HG03108 (cell line): ENCODE data around the gene ITPR1.

ENCODE experiments used
- ATAC-seq: cut with Tn5 transposase; IDR thresholded peaks from one replicate; pipeline ENCODE4 v1.9.1; 2021; ENCODE audit warnings: moderate library complexity; ENCODE audit not compliant: unreplicated experiment

The ITPR1 gene

GRCh38 chr3:4564928-4565586 lies 71.9 kb downstream of the ITPR1 start:
- no peak for ATAC-seq

- ATAC-seq: no peak
Observed at GRCh38 chr3:4565809-4566501, 72.8 kb downstream of the ITPR1 start.

DNA sequence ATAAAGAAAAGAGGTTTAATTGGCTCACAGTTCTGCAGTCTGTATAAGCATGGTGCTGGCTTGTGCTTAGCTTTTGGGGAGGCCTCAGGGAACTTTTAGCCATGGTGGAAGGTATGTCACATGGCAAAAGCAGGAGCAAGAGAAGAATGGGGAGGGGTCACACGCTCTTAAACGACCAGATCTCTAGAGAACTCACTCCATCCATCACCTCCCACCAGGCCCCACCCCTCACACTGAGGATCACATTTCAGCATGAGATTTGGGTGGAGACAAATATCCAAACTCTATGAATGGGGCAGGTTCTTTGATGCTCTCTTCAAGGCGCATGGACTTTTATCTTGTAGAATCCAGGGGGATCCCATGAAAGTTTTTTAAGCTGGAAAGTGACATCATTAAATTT lies 75.7 kb downstream of the ITPR1 start:
- ATAC-seq: no peak

GRCh38 chr3:4570840-4571621 lies 77.9 kb downstream of the ITPR1 start:
- ATAC-seq: no peak

DNA sequence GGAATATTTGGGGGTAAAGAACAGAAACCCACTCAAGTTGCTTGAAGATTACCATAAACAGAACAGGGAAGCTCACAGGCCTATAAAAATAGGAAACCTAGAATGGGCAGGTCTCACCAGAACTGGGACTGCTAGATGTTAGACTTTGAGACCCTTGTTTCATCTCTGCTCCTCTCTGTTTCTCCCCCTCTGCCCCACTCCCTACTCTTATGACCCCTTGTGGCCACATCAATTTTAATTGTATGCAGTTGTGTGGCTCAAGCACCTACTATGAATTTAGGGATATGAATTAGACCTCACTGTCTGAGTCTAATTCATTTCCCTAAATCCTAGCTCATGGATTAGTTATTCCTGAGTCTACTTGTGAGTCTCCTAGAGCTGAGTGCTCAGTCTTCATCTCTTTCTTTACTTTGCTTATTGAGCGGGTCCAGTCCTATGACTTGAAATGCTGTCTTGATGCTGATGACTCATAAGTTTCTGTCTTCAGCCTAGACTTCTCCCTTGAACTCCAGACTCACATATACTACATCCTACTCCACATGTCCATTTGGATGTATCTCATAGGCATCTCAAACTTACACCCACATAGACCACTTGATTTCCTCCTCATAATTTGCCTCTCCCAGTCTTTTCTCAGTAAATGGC lies 78.7 kb downstream of the ITPR1 start:
- ATAC-seq: no peak

- no peak for ATAC-seq
Observed at GRCh38 chr3:4573153-4573552, 80.0 kb downstream of the ITPR1 start.

DNA sequence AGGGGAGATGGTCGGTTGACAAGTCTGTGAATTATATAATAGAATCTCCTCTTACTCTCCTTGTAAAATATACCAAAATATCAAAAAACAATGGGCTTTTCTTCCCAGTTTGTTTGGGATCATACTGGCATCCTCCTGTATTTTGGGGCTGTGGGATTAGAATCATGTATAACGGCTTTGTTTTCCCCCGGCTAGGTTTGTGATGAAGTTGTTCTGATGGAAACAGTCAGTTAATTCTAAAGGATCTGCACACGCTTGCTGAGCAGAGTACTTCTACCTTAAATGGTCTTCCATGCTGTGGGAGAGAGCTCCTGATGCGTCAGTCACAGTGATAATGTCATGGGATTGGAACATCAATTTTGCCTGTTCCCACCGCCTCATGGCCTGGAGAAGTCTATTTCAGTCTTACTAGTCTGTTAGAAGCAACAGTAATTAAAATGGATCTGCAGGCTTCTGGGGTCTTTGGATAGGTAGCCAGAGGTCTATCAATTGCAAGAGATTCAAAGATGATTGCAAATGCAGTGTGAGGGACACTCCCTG lies 81.3 kb downstream of the ITPR1 start:
- ATAC-seq: no peak

GRCh38 chr3:4575381-4575780 lies 82.2 kb downstream of the ITPR1 start:
- ATAC-seq: no peak

DNA sequence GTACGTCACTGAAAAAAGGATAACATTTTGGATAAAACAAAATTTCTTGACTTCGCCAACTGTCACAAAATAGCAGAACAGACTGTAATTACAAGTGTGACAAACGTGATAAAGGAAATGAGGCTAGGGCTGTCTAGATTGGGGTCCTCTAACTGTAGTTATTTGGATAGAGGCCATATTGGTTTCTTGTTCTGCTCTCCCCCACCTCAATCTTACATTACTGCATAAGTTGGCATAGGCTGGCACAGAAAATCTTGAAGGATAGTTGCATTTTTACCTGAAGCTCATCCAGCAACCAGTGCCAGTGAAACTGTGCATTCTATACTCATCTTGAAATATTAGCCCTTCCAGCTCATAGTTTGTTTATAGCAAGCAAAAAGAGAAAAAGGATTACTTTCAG lies 84.6 kb downstream of the ITPR1 start:
- ATAC-seq: no peak

- ATAC-seq: no peak
Observed at GRCh38 chr3:4580346-4581123, 87.4 kb downstream of the ITPR1 start.

DNA sequence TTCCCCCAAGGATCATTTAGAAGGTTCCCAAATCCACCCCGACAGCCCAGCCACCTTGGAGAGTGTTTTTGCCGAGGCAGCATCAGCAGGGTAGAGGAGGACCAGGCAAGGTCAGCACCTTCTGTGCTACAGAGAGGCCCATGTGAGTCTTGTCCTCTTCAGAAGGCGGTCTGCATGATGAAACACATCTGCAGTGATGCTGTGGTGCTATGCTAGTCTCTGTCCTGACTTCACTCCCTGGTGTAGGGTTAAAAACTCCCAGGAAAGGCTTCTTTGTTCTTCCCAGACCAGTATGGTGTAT lies 87.9 kb downstream of the ITPR1 start:
- ATAC-seq: no peak

- ATAC-seq: no peak
Observed at GRCh38 chr3:4581498-4581897, 88.3 kb downstream of the ITPR1 start.

- no peak for ATAC-seq
Observed at GRCh38 chr3:4581920-4582611, 88.9 kb downstream of the ITPR1 start.

DNA sequence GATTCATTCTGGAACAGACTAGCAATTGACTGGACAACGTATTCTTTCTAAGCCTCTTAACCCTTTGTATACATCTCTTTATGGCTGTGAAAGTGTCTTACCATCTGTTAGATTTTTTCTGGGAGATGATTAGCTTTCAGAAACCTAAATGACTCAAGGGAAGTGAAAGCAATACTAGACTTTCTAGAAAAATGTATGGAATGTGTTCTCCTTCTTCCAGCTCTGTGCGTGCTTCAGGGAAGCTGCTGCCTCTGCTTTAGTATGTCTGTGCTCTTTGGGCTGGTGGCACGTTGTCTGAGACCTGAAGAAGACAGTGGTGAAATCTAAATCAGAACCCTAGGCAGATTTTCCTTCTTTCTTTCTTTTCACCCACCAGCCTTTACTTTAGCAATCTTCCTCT lies 89.5 kb downstream of the ITPR1 start:
- no peak for ATAC-seq

DNA sequence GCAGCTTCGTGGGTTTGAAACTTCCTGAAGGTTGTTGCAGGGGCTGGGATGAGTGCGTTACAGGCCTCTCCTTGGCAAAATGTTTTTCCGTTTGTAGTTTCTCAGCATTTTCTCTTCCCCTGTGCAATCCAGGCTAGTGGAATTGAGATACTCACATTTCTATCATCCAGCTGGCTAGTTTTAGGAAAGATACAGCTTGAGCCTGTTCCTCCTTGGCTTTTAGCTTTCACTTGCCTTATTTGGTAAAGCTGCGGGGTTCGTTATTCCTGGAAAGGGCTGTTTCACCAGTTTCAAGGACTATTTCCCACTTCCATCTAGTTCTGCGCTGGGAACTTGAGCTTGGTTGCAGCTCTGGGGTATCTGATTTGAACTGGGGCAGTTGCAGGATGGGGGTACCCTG lies 90.3 kb downstream of the ITPR1 start:
- no peak for ATAC-seq

DNA sequence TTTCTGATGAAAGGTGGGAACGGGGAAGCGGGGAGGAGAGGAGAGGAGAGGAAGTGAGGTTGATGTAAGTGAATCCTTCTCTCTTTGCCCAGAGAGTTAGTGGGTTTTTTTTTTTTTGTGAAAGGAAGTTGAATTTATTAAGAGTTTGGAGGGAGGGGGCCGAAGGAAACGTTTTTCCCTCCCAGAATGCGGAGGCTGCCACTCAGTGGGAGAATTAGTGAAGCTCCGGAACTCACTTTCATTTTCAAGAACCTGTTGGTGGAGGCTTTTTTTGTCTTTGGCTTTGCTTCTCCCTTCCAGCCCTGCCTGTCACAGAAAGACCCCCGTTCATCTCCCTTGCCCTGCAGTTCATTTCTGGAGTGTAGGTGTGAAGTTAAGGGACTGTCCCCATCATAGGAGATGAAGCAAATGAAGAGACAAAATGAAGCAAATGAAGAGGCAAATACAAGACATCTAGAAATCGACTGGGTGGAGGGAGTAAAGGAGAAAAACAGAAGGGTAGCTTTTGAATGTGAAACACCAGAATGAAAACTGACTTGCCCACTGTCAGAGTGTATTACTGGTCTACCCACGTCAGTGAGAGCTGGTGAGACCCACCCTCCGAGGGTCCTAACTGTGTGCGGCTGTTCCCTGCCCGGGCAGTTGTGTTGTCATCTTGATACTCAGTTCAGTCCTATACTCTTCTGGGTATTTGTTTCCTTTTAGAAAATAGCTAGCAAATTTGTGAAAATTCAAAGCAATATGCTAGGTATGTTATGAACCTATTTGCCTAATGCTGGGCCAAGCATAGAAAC lies 91.5 kb downstream of the ITPR1 start:
- ATAC-seq: no peak

GRCh38 chr3:4586381-4586780 lies 93.2 kb downstream of the ITPR1 start:
- no peak for ATAC-seq

GRCh38 chr3:4587061-4587837 lies 94.1 kb downstream of the ITPR1 start:
- no peak for ATAC-seq

DNA sequence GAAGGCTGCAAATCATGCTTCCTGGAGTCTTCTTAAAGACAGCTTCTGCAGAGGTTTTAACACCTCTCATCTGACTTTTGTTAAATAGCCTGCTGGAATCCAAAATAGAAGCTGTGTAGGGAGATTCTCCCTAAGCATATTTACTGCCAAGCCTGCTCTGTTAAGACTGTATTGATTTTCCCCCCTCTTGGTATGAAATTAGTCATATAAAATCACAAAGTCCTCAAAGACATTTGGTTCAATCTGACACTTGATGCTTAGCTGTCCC lies 94.6 kb downstream of the ITPR1 start:
- no peak for ATAC-seq
